ENCODE results near the gene RPS14.
"Not testable (repeated sequence)": the region's sequence is repeated elsewhere in the genome, so short reads cannot be mapped to it uniquely, and the experiment has no call there.

Gene RPS14

DNA sequence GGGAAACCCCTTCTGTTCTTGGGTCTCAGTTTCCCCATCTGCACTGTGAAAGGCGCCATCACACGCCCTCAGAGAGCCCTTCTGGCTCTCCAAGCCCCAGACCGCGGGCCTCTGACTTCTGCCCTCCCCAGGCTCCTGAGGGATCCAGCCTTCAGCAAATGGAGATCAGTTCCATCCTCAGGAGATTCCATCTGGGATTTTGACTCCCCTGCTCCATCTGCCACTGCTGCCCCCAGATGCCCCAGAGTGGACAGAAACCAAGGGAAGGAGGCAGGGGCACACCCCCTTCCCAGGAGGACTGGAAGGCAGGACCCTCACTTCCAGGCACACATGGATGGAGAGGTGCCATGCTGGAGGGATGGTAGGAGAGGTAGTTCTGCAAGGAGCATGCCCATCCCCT lies 18.7 kb upstream of the RPS14 start:
- Mint-ChIP-seq H3K9me3 (no peaks in the 10 kb centered on the region), H3K27me3 (peaks cover 7 to 19% of the 10 kb centered on the region in 2 donors), H3K4me1 (ENCODE audit: low read depth in 2 of 2) (no peaks in the 10 kb centered on the region), H3K27ac (no peak overlapping the region), H3K4me3 (no peak overlapping the region), H3K36me3 (ENCODE audit: insufficient read depth) (no peaks in the 10 kb centered on the region)
- DNase-seq = no peak
- ATAC-seq (replicated peaks) = no peak

DNA sequence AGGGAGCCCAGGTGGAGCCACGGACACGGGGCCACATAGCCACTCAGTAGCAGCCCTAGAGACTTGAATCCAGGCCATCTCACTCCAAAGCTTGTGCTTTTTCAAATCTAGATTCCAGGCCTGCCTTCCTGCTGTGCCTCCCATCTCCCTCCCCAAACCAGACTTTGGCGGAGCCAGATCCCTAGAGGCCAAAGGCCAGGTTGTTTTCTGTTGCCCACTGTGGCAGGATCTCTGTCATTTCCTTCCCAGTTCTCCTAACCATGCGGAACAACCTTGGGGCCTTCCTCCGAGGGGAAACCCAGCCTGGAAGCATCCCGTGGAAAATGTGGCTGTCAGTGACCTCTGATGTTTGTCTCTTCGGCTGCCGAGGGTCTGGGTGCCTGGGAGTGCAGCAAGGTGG lies 16.4 kb upstream of the RPS14 start:
- Mint-ChIP-seq H3K27ac (no peak overlapping the region), H3K9me3 (no peaks in the 10 kb centered on the region), H3K4me3 (no peak overlapping the region), H3K36me3 (ENCODE audit: insufficient read depth) (no peaks in the 10 kb centered on the region), H3K27me3 (peaks cover 7 to 10% of the 10 kb centered on the region in 2 donors), H3K4me1 (ENCODE audit: low read depth in 2 of 2) (no peaks in the 10 kb centered on the region)
- ATAC-seq (replicated peaks) (no peak), DNase-seq (no peak)

DNA sequence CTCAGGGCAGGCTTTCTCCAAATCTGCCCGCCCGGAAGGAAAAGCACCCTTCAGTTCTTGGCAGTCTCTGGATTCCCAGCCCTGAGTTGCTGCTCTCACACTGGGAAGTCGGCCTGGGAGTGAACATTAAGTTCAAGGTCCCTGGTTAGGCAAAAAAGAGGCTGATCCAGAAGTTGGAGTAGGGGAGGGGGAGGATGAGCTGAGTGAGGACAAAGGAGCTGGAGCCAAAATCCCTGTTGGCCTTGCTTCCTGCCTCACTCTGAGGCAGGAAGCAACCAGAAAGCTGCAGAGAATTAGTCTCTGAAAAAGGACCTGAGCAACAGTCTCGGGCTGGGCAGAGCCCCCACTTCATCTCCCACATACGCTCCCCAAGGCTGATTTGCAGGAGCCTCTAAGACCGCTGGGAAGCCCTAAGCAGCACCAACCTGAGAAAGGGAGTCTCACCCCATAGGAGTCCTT lies 15.0 kb upstream of the RPS14 start:
- Mint-ChIP-seq H3K9me3 (no peaks in the 10 kb centered on the region), H3K27me3 (peaks cover 7 to 10% of the 10 kb centered on the region in 2 donors), H3K27ac (no peak overlapping the region), H3K36me3 (ENCODE audit: insufficient read depth) (no peaks in the 10 kb centered on the region), H3K4me3 (no peak overlapping the region), H3K4me1 (ENCODE audit: low read depth in 2 of 2) (no peaks in the 10 kb centered on the region)
- DNase-seq = no peak
- ATAC-seq (replicated peaks) = no peak

DNA sequence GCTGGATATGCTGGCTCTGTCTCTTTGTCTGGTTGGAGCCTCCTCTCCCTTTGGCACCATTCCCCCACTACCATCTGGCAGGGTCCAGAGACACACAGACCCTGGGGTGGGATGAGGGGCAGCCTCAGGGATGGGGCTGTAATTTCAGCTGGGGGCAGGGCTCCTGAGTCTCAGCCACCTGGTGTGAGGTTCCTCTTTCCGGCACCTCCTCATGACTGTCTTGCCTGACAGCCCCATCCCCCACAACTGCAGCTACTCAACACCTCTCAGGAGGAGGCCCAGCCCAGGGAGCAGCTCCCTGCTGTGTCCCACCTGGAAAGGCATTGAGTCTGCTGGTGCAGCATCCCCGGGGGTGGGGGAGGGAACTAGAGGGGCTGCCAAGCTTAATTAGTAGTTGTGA lies 11.7 kb upstream of the RPS14 start:
- Mint-ChIP-seq H3K27me3 (peaks cover 1 to 3% of the 10 kb centered on the region in 2 donors), H3K9me3 (no peaks in the 10 kb centered on the region), H3K36me3 (ENCODE audit: insufficient read depth) (peaks cover 6% of the 10 kb centered on the region), H3K4me3 (no peak overlapping the region), H3K4me1 (ENCODE audit: low read depth in 2 of 2) (peaks cover 11 to 13% of the 10 kb centered on the region in 2 donors), H3K27ac (no peak overlapping the region)
- DNase-seq (no peak), ATAC-seq (replicated peaks) (no peak)

DNA sequence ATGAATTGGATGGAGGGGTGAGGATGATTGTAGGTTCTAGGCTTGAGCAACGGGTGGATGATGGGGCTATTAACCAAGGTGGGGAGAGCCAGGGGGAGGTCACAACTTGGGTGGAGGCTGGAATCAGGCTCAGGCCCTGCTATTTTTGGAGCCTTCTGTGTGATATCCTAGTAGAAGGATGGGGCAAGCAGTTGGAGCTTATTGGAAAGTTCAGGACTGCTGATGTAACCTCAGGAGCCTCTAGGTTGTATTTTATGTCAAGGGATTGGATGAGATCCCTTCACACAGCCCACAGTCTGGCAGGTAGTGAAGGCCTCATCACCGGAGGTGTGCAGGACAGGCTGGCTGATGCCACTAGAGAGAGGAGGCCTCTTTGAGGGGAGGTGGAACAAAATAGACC lies 11.2 kb upstream of the RPS14 start:
- Mint-ChIP-seq H3K27me3 (no peaks in the 10 kb centered on the region), H3K27ac (no peak overlapping the region)
- ATAC-seq (replicated peaks) = no peak

DNA sequence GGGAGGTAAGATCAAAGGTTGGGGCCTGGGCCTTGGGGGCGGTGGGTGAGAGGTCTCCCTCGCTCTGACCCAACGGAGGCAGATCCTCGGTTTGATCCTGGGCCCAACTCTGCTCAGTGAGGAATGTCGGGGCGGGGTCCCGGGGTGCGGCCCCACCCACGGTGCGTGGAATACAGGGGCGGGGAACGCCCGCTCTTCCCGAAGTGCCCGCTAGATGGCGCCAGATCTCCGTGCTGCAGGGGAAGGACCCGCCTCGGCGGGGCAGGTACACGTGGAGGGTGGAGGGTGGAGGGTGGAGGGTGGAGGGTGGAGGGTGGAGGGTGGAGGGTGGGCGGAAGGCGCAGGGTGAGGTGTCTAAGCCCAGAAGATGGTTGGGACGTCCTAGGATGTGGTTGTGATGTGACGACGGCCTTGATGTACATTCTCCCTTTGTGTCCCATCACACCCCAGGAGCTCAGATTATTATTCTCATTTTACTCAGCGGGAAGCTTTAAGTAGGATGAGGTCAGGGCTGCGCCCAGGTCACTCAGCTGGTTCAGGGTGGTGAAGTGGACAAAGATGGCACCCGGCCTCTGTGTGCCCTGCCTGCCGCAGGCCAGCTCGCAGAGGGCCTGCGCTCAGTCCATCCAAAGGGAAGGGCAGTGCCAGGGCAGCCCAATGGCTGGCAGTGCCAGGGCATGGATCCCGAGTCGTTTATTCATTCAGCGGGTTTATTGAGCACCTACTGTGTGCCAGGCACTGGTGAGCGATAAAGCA lies 9.4 kb upstream of the RPS14 start:
- H3K27me3 Mint-ChIP-seq = no peaks in the 10 kb centered on the region
- H3K4me1 Mint-ChIP-seq (ENCODE audit: low read depth in 2 of 2) = peaks cover 11 to 13% of the 10 kb centered on the region in 2 donors
- H3K4me3 Mint-ChIP-seq = no peak overlapping the region
- H3K9me3 Mint-ChIP-seq = no peaks in the 10 kb centered on the region
- peaks cover 6% of the 10 kb centered on the region for H3K36me3 Mint-ChIP-seq (ENCODE audit: insufficient read depth)
- peak; percentile 84 to 89 (median 89) for DNase-seq
- H3K27ac Mint-ChIP-seq = no peak overlapping the region
- ATAC-seq (replicated peaks) = peak; percentile 91

More for the DNA sequence above, 11.2 kb upstream of the RPS14 start:
- no peak for DNase-seq
- Mint-ChIP-seq H3K9me3 (no peaks in the 10 kb centered on the region), H3K4me1 (ENCODE audit: low read depth in 2 of 2) (peaks cover 11 to 13% of the 10 kb centered on the region in 2 donors), H3K4me3 (no peak overlapping the region), H3K36me3 (ENCODE audit: insufficient read depth) (peaks cover 6% of the 10 kb centered on the region)

DNA sequence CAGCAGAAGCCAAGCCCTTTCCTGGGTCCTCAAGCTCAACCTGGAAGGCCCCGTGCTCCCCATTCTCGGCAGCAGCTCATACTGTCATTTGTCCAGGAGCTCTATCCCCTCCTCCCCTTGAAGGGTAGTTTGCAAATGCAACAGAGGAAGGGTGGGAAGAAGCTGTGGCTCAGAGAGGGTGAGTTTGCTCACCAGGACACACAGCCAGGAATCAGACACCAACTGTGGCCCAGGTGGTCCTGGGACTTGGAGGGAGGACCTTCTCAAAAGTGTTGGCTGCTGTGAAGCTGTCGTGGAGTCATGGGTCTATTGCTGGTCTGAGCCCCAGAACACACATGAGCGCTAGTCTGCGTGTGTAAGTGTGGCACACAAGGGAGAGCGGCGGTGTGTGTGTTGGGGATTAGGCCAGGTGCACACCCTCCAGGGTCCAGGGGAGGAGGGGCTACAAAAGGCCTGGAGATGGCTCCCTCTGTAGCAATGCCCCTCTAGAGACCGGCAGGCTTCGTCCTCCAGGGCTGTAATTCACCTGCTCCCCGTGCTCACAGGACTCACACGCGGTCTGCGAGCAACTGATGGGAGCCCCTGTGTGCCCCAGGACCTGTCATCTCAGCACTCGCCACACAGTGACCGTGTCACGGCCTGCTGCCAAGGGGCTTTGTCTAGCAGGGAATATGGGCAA lies 8.2 kb upstream of the RPS14 start:
- no peak for ATAC-seq (replicated peaks)
- DNase-seq = no peak
- no peaks in the 10 kb centered on the region for H3K9me3 Mint-ChIP-seq
- H3K4me3 Mint-ChIP-seq = peak overlapping the region in 1 of 2 donors; percentile 58
- no peak overlapping the region for H3K27ac Mint-ChIP-seq
- no peaks in the 10 kb centered on the region for H3K27me3 Mint-ChIP-seq
- H3K4me1 Mint-ChIP-seq (ENCODE audit: low read depth in 2 of 2) = peaks cover 11 to 13% of the 10 kb centered on the region in 2 donors
- peaks cover 6% of the 10 kb centered on the region for H3K36me3 Mint-ChIP-seq (ENCODE audit: insufficient read depth)

DNA sequence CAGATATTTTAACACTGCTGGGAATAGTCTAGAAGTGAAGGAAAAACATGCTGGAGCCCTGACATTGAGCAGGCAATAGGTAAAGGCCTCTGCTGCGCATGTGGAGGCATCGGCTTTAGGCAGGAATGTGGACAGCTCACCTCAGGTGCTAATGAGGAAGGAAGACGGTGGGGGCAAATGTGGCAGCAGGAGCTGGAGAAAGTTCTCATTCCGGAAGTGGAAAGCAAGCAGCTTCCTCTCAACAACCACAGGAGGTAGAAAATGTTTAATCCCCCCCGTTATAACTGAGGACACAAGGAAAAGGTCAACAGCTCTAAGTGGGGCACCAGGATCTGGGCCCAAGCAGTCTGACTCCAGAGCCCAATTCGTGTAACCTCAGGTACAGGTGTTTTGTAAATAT lies 7.6 kb upstream of the RPS14 start:
- Mint-ChIP-seq H3K4me1 (ENCODE audit: low read depth in 2 of 2) (peaks cover 11 to 13% of the 10 kb centered on the region in 2 donors), H3K27me3 (no peaks in the 10 kb centered on the region), H3K27ac (peak overlapping the region in 1 of 2 donors; percentile 59), H3K9me3 (no peaks in the 10 kb centered on the region), H3K36me3 (ENCODE audit: insufficient read depth) (peaks cover 6% of the 10 kb centered on the region), H3K4me3 (no peak overlapping the region)
- DNase-seq (no peak), ATAC-seq (replicated peaks) (no peak)

DNA sequence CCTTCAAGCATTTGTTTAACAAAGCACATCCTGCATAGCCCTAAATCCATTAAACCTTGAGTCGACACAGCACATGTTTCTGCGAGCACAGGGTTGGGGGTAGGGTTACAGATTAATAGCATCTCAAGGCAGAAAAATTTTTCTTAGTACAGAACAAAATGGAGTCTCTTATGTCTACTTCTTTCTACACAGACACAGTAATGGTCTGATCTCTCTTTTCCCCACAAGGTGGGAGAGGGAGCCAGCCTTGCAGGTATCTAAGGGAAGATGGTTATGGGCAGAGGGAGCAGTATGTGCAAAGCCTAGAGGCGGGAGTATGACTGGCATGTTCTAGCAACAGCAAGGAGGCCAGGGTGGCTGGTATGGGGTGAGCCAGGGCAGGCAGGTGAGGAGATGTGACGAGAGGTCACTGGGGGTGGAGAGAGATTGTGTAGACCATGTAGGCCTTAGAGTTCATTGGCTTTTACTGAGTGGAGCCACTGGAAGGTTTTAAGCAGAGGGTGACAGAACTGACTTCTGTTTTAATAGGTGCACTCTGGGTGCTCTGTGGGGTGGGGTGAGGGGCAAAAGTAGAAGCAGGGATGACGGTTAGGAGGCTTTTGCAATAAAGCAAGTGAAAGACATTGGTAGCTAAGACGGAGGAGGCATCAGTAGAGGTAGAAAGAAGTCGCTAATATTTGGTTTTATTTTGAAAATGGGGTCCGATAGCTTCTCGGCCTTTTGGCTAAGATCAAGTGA lies 5.1 kb upstream of the RPS14 start:
- Mint-ChIP-seq H3K4me3 (no peak overlapping the region), H3K27me3 (no peaks in the 10 kb centered on the region), H3K9me3 (no peaks in the 10 kb centered on the region), H3K27ac (no peak overlapping the region), H3K4me1 (ENCODE audit: low read depth in 2 of 2) (peaks cover 11 to 13% of the 10 kb centered on the region in 2 donors), H3K36me3 (ENCODE audit: insufficient read depth) (peaks cover 11% of the 10 kb centered on the region)
- no peak for DNase-seq
- no peak for ATAC-seq (replicated peaks)

DNA sequence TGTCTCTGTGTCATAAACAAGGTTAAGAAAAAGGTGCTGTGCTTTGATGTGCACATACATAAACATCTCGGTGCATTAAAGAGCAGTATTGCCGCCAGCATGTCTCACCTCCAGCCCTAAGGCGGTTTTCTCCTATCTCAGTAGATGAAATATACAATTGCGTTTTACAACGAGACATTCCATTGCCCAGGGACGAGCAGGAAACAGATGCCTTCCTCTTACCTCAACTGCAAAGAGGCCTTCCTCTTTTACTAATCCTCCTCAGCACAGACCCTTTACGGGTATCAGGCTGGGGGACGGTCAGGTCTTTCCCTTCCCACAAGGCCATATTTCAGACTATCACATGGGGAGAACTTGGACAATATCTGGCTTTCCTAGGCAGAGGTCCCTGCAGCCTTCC lies 4.5 kb upstream of the RPS14 start:
- not testable (repeated sequence) for H3K9me3 Mint-ChIP-seq; H3K27ac Mint-ChIP-seq; H3K27me3 Mint-ChIP-seq; DNase-seq; H3K4me3 Mint-ChIP-seq; ATAC-seq (replicated peaks)
- peaks cover 15% of the 10 kb centered on the region for H3K36me3 Mint-ChIP-seq (ENCODE audit: insufficient read depth)
- H3K4me1 Mint-ChIP-seq (ENCODE audit: low read depth in 2 of 2) = peaks cover 10 to 11% of the 10 kb centered on the region in 2 donors

DNA sequence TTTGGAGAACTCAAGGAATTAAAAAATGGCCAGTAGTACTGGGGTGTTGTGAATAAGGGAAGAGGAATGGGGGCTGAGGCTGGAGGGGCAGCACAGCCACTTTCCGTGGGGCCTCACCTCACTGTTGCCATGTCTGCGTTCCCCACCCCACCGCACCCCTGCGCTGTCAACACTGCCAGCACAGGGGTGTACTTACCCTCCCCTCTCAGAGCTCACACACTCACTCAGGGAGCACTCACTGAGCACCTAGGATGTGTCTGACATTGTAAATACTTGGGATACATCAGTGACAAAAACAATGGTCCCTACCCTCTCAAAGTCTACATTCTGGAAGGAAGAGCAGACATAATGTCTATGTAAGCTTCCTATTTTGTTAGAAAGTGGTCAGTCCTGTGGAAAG lies 3.4 kb upstream of the RPS14 start:
- H3K4me3 Mint-ChIP-seq = no peak overlapping the region
- H3K27me3 Mint-ChIP-seq = no peaks in the 10 kb centered on the region
- no peak overlapping the region for H3K27ac Mint-ChIP-seq
- H3K36me3 Mint-ChIP-seq (ENCODE audit: insufficient read depth) = peaks cover 23% of the 10 kb centered on the region
- H3K9me3 Mint-ChIP-seq = no peaks in the 10 kb centered on the region
- DNase-seq (no peak), ATAC-seq (replicated peaks) (no peak)
- peaks cover 19 to 20% of the 10 kb centered on the region in 2 donors for H3K4me1 Mint-ChIP-seq (ENCODE audit: low read depth in 2 of 2)

DNA sequence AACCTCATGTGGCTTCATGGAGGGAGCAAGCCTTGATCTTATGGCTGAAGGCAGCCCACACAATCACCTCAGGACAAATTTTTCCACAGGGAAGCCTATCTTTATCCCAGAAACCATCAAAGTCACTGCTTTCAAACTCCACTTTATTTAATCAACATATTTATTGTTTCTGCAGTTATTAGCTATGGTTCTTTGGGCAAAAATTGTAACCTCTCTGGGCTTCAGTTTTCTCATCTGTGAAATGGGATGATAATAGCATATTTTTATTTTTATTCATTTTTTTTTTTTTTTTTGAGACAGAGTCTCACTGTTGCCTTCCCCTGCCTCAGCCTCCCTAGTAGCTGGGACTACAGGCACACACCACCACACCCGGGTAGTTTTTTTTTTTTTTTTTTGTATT lies 2.1 kb upstream of the RPS14 start:
- H3K4me3 Mint-ChIP-seq = no peak overlapping the region
- peaks cover 33% of the 10 kb centered on the region for H3K36me3 Mint-ChIP-seq (ENCODE audit: insufficient read depth)
- no peaks in the 10 kb centered on the region for H3K27me3 Mint-ChIP-seq
- ATAC-seq (replicated peaks) = no peak
- no peak for DNase-seq
- no peaks in the 10 kb centered on the region for H3K9me3 Mint-ChIP-seq
- H3K27ac Mint-ChIP-seq = no peak overlapping the region
- peaks cover 18 to 23% of the 10 kb centered on the region in 2 donors for H3K4me1 Mint-ChIP-seq (ENCODE audit: low read depth in 2 of 2)

DNA sequence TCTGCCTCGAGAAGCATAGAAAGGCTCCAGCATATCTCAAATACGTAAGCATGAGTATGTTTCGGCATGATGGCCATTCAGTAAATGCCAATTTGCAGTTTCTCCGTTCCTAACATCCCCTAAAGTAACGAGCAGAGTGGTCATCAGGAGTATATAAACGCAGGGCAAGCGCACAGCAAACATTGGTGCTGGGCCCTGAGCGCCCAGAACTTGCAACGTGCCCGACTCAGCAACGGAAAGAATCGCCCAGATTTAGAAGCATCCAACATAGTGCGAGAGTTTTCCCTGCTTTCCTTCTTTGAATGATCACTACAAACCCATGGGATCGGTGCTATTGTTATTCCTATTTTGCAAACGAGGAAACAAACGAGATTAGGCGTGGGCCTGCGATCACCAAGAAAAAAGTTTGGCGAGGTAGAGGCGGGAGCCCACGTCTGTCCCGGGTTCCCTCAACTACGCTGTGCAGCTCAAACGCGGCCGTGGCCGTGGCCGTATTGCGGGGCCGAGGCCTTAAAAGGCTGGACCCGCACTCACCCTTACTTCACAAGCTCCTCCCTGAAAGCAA lies 505 bp downstream of the RPS14 start:
- peak overlapping the region; percentile 99 for H3K27ac Mint-ChIP-seq
- ATAC-seq (replicated peaks) (peak; percentile 28), DNase-seq (peak in 1 of 3 experiments; percentile 28)
- no peaks in the 10 kb centered on the region for H3K27me3 Mint-ChIP-seq
- H3K36me3 Mint-ChIP-seq (ENCODE audit: insufficient read depth) = peaks cover 58% of the 10 kb centered on the region
- H3K4me3 Mint-ChIP-seq = peak overlapping the region; percentile 89 to 90
- H3K9me3 Mint-ChIP-seq = no peaks in the 10 kb centered on the region
- peaks cover 23 to 30% of the 10 kb centered on the region in 2 donors for H3K4me1 Mint-ChIP-seq (ENCODE audit: low read depth in 2 of 2)
